ENCODE measurements around the gene INTS4. TPM values are rescaled to one million over a fixed set of nuclear protein-coding genes. Genes with fewer than 3 reads are reported as not detected.
"Not testable (repeated sequence)": the region's sequence is repeated elsewhere in the genome, so short reads cannot be mapped to it uniquely, and the experiment has no call there.

INTS4 gene
- total and polyA plus RNA-seq, 7 donors = 10.1 to 18.6 (median 12.6) TPM

GRCh38 chr11:77865805-77866204, 128.7 kb downstream of the INTS4 start:
- TF ChIP-seq, protein P1, sequence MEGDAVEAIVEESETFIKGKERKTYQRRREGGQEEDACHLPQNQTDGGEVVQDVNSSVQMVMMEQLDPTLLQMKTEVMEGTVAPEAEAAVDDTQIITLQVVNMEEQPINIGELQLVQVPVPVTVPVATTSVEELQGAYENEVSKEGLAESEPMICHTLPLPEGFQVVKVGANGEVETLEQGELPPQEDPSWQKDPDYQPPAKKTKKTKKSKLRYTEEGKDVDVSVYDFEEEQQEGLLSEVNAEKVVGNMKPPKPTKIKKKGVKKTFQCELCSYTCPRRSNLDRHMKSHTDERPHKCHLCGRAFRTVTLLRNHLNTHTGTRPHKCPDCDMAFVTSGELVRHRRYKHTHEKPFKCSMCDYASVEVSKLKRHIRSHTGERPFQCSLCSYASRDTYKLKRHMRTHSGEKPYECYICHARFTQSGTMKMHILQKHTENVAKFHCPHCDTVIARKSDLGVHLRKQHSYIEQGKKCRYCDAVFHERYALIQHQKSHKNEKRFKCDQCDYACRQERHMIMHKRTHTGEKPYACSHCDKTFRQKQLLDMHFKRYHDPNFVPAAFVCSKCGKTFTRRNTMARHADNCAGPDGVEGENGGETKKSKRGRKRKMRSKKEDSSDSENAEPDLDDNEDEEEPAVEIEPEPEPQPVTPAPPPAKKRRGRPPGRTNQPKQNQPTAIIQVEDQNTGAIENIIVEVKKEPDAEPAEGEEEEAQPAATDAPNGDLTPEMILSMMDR (IDR thresholded peaks at IDR 0.05) = no peak
- no peak overlapping the region for H3K4me3 ChIP-seq
- no peaks in the 10 kb centered on the region for H3K27me3 ChIP-seq (ENCODE audit: insufficient read depth in 3 of 3, low read length in 2 of 3)
- intact Hi-C loops (cut with DNase I) = no loop called here
- ATAC-seq = no peak
- H3K36me3 ChIP-seq (ENCODE audit: insufficient read depth in 1 of 2, low read depth in 1 of 2) = peaks cover 10 to 32% of the 10 kb centered on the region in 2 donors
- no peaks in the 10 kb centered on the region for H3K9me3 ChIP-seq
- no peak overlapping the region for H3K27ac ChIP-seq
- 78 to 87% (median 81%) methylated on average over 1 of the region's 1 CpG for WGBS, 3 donors
- DNase-seq = no peak
- H3K4me1 ChIP-seq = peaks cover 8% of the 10 kb centered on the region

GRCh38 chr11:77861444-77861843, 133.0 kb downstream of the INTS4 start:
- peak overlapping the region; percentile 30 for H3K27ac ChIP-seq

DNA sequence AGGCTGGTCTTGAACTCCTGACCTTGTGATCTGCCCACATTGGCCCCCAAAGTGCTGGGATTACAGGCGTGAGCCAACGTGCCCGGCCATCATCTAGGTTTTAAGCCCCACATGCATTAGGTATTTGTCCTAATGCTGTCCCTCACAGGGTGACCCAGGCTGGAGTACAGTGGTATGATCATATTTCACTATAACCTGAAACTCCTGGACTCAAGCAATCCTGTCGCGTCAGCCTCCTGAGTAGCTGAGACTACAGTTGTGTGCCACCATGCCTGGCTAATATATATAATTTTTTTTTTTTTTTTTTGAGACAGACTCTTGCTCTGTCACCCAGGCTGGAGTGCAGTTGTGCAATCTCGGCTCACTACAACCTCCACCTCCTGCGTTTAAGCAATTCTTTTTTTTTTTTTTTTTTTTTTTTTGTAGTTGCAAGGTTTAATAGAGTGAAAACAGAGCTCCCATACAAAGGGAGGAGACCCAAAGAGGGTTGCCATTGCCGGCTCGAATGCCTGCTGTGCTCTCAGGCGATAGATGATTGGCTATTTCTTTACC, 136.5 kb downstream of the INTS4 start:
- H3K27me3 ChIP-seq (ENCODE audit: insufficient read depth in 3 of 3, low read length in 2 of 3); H3K4me3 ChIP-seq; intact Hi-C loops (cut with DNase I); H3K9me3 ChIP-seq; DNase-seq: not testable (repeated sequence)
- H3K4me1 ChIP-seq = peaks cover 26% of the 10 kb centered on the region
- H3K27ac ChIP-seq = peak overlapping the region; percentile 16
- peak; percentile 75 to 93 (median 83) for ATAC-seq
- peaks cover 6 to 41% of the 10 kb centered on the region in 2 donors for H3K36me3 ChIP-seq (ENCODE audit: insufficient read depth in 1 of 2, low read depth in 1 of 2)
- WGBS, 3 donors = 39 to 57% (median 43%) methylated on average over 10 of the region's 10 CpGs

More at GRCh38 chr11:77861444-77861843, 133.0 kb downstream of the INTS4 start:
- not testable (repeated sequence) for H3K9me3 ChIP-seq; H3K4me3 ChIP-seq; DNase-seq; H3K27me3 ChIP-seq (ENCODE audit: insufficient read depth in 3 of 3, low read length in 2 of 3); ATAC-seq
- H3K4me1 ChIP-seq = peaks cover 26% of the 10 kb centered on the region
- 71 to 87% (median 74%) methylated on average over 10 of the region's 10 CpGs for WGBS, 3 donors
- intact Hi-C loops (cut with DNase I) = loop anchor here in 1 of 2 donors (5.0 kb wide), 1 partner anchor 39 kb away; the partner anchor contains the start of genes AAMDC and RSF1
- H3K36me3 ChIP-seq (ENCODE audit: insufficient read depth in 1 of 2, low read depth in 1 of 2) = peaks cover 5 to 12% of the 10 kb centered on the region in 2 donors

DNA sequence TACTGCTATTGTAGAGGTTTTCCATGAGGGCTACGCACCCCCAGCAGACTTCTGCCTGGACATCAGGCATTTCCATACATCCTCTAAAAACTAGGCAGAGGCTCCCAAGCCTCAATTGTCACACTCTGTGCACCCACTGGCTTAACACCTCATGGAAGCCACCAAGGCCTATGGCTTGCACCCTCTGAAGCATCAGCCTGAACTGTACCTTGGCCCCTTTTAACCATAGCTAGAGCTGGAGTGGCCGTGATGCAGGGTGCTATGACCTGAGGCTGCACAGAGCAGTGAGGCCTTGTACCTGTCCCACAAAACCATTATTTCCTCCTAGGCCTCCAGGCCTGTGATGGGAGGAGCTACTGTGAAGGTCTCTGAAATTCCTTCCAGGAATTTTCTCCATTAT, 139.6 kb downstream of the INTS4 start:
- H3K4me1 ChIP-seq = peaks cover 14% of the 10 kb centered on the region
- no peaks in the 10 kb centered on the region for H3K27me3 ChIP-seq (ENCODE audit: insufficient read depth in 3 of 3, low read length in 2 of 3)
- H3K27ac ChIP-seq = no peak overlapping the region
- peaks cover 6% of the 10 kb centered on the region for H3K9me3 ChIP-seq
- DNase-seq = no peak
- intact Hi-C loops (cut with DNase I) = no loop called here
- no peak overlapping the region for H3K4me3 ChIP-seq
- 94 to 100% (median 99%) methylated on average over 2 of the region's 2 CpGs for WGBS, 3 donors
- ATAC-seq = no peak
- peaks cover 6 to 61% of the 10 kb centered on the region in 2 donors for H3K36me3 ChIP-seq (ENCODE audit: insufficient read depth in 1 of 2, low read depth in 1 of 2)
- TF ChIP-seq, protein P1 (IDR thresholded peaks at IDR 0.05) = no peak

GRCh38 chr11:77851503-77851902, 143.0 kb downstream of the INTS4 start:
- no peak for ATAC-seq
- H3K4me3 ChIP-seq = no peak overlapping the region
- H3K27me3 ChIP-seq (ENCODE audit: insufficient read depth in 3 of 3, low read length in 2 of 3) = no peaks in the 10 kb centered on the region
- TF ChIP-seq, protein P1 (IDR thresholded peaks at IDR 0.05) = no peak
- intact Hi-C loops (cut with DNase I) = no loop called here
- no peak overlapping the region for H3K27ac ChIP-seq
- peaks cover 6% of the 10 kb centered on the region for H3K9me3 ChIP-seq
- DNase-seq = no peak
- H3K4me1 ChIP-seq = peaks cover 5% of the 10 kb centered on the region
- peaks cover 6 to 77% of the 10 kb centered on the region in 2 donors for H3K36me3 ChIP-seq (ENCODE audit: insufficient read depth in 1 of 2, low read depth in 1 of 2)
- WGBS, 3 donors = 52 to 69% (median 60%) methylated on average over 1 of the region's 1 CpG

DNA sequence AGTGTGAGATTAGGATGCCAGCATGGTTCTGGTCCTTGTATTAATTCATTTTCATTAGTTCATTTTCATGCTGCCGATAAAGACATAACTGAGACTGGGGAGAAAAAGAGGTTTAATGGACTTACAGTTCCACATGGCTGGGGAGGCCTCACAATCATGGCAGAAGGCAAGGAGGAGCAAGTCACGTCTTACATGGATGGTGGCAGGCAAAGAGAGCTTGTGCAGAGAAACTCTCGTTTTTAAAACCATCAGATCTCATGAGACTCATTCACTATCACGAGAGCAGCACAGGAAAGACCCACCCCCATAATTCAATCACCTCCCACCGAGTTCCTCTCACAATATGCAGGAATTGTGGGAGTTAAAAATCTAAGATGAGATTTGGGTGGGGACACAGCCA, 150.8 kb downstream of the INTS4 start:
- H3K27ac ChIP-seq; H3K9me3 ChIP-seq; DNase-seq; intact Hi-C loops (cut with DNase I); ATAC-seq; H3K4me3 ChIP-seq; H3K4me1 ChIP-seq; H3K27me3 ChIP-seq (ENCODE audit: insufficient read depth in 3 of 3, low read length in 2 of 3): not testable (repeated sequence)
- 81 to 93% (median 87%) methylated on average over 5 of the region's 5 CpGs for WGBS, 3 donors
- H3K36me3 ChIP-seq (ENCODE audit: insufficient read depth in 1 of 2, low read depth in 1 of 2) = peaks cover 6 to 76% of the 10 kb centered on the region in 2 donors

All from psoas muscle (tissue), 8 donors.